ENCODE data around the gene ATG2A. TPM values are rescaled to one million over a fixed set of nuclear protein-coding genes. Genes with fewer than 3 reads are reported as not detected.

Gene ATG2A
- total RNA-seq, 1 experiment from 2014 or later, result 24.7 TPM

GRCh38 chr11:64892411-64892831 is 24.6 kb downstream of the ATG2A start:
- BruUV-seq (replicated peaks), result no TSS peak
- Histone ChIP-seq H4K20me1 (ENCODE audit: insufficient read depth) (no peaks in the 10 kb centered on the region), H3K4me1 (ENCODE audit: control insufficient read depth in 1 of 2, insufficient read depth in 2 of 2, low read length in 2 of 2) (peaks cover 7 to 34% of the 10 kb centered on the region in 2 experiments; a peak in 3 of 4 replicates), H3K4me3 (replicated peaks in 1 of 2; ENCODE audit: low read depth in 1 of 2, low read length in 2 of 2) (no peak overlapping the region), H3K9ac (ENCODE audit: low read length) (no peak overlapping the region), H3K27me3 (ENCODE audit: insufficient read depth, low read length) (no peaks in the 10 kb centered on the region), H3K9me3 (ENCODE audit: control insufficient read depth in 1 of 2, insufficient read depth in 1 of 2, low read depth in 1 of 2, low read length in 2 of 2) (no peaks in the 10 kb centered on the region), H3K9me2 (ENCODE audit: insufficient read depth) (no peaks in the 10 kb centered on the region), H3K27ac (ENCODE audit: low read depth, low read length) (no peak overlapping the region), H2AFZ (ENCODE audit: low read depth, low read length, poor library complexity, severe bottlenecking) (no peak overlapping the region), H3K4me2 (ENCODE audit: low read length) (no peak overlapping the region), H3K79me2 (ENCODE audit: insufficient read depth, low read length) (no peaks in the 10 kb centered on the region), H3K36me3 (ENCODE audit: control insufficient read depth in 1 of 2, insufficient read depth in 2 of 2, low read length in 2 of 2) (no peaks in the 10 kb centered on the region)
- CTCF ChIA-PET, result interaction anchor here (0.9 to 10.8 kb wide), 2 partner anchors 44 to 229 kb away, joined by 3 to 112 read pairs; partner anchors contain the start of genes FAU and MRPL49
- intact Hi-C loops (cut with micrococcal nuclease), result no loop called here
- RAD21 ChIA-PET (ENCODE audit: low non-redundant PET in 1 of 2, low total read pairs in 2 of 2, uncharacterized antibody in 2 of 2, unreplicated experiment in 2 of 2), result interaction anchor here in 1 of 2 experiments (0.6 kb wide), 1 partner anchor 73 kb away, joined by 3 read pairs; no protein-coding TSS in a partner anchor
- TF ChIP-seq, protein P1, sequence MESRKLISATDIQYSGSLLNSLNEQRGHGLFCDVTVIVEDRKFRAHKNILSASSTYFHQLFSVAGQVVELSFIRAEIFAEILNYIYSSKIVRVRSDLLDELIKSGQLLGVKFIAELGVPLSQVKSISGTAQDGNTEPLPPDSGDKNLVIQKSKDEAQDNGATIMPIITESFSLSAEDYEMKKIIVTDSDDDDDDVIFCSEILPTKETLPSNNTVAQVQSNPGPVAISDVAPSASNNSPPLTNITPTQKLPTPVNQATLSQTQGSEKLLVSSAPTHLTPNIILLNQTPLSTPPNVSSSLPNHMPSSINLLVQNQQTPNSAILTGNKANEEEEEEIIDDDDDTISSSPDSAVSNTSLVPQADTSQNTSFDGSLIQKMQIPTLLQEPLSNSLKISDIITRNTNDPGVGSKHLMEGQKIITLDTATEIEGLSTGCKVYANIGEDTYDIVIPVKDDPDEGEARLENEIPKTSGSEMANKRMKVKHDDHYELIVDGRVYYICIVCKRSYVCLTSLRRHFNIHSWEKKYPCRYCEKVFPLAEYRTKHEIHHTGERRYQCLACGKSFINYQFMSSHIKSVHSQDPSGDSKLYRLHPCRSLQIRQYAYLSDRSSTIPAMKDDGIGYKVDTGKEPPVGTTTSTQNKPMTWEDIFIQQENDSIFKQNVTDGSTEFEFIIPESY (IDR thresholded peaks at IDR 0.05; ENCODE audit: extremely low read depth, insufficient replicate concordance, low read length), result no peak
- TF ChIP-seq EZH2phosphoT487 (IDR thresholded peaks at IDR 0.05; ENCODE audit: borderline replicate concordance) (no peak), POLR2A (IDR thresholded peaks at IDR 0.05; ENCODE audit: borderline replicate concordance, extremely low read depth, insufficient read depth, insufficient read length) (no peak), POLR2AphosphoS5 (IDR thresholded peaks at IDR 0.05; ENCODE audit: low read depth, low read length) (no peak), SIN3A (IDR thresholded peaks at IDR 0.05; ENCODE audit: low read depth) (no peak), ZFX (IDR thresholded peaks at IDR 0.05) (no peak), ATF3 (IDR thresholded peaks at IDR 0.05) (no peak), TCF7L2 (IDR thresholded peaks at IDR 0.05; ENCODE audit: borderline replicate concordance, extremely low read depth, insufficient read depth, insufficient read length) (no peak), SP1 (IDR thresholded peaks at IDR 0.05; ENCODE audit: low read depth) (no peak), CEBPB (IDR thresholded peaks at IDR 0.05; ENCODE audit: low read depth) (no peak), RAD21 (IDR thresholded peaks at IDR 0.05; ENCODE audit: low read depth) (no peak), EGR1 (IDR thresholded peaks at IDR 0.05; ENCODE audit: low read depth) (no peak), SRF (IDR thresholded peaks at IDR 0.05; ENCODE audit: low read depth) (no peak), CTCF (IDR thresholded peaks at IDR 0.05 in 2 of 3, conservative IDR thresholded peaks at IDR 0.05 in 1 of 3; ENCODE audit: borderline replicate concordance in 1 of 3, insufficient read depth in 1 of 3, low read depth in 2 of 3, low read length in 2 of 3) (no peak), FOSL1 (IDR thresholded peaks at IDR 0.05; ENCODE audit: low read depth) (no peak), REST (IDR thresholded peaks at IDR 0.05; ENCODE audit: low read depth) (no peak), MAX (IDR thresholded peaks at IDR 0.05) (no peak)
- POLR2A ChIA-PET, result no interaction called here
- DNase-seq (ENCODE audit: low read depth, low spot score), result no peak
- ATAC-seq, result no peak

Measured in HCT116 (cell line).